Keratinocyte (primary cell): Measurements from ENCODE around the gene IFITM5. TPM values are rescaled to one million over a fixed set of nuclear protein-coding genes. Genes with fewer than 3 reads are reported as not detected.

Source experiments
- DNase-seq: peaks from one replicate; pipeline ENCODE4 v3.0.0-alpha.2; 2011; ENCODE audit warnings: low read depth, missing footprints, low spot score
- FAIRE-seq: peaks from 2 replicates; lab custom pipeline; 2011; peaks lifted over from hg19 to GRCh38; lab: Jason Lieb, UNC
- H2AFZ ChIP-seq: 2 replicates; pipeline ENCODE4 v1.6.0; 2012; ENCODE audit warnings: low read length, control low read depth, inconsistent platforms; ENCODE audit not compliant: control insufficient read depth
- H3K27ac ChIP-seq: 2 replicates; pipeline ENCODE4 v1.5.1; 2011; ENCODE audit warnings: low read length; ENCODE audit not compliant: control insufficient read depth, insufficient read depth
- H3K27me3 ChIP-seq: 3 replicates; pipeline ENCODE4 v1.6.0; 2011; ENCODE audit warnings: low read length; ENCODE audit not compliant: control insufficient read depth, insufficient read depth; ENCODE audit errors: extremely low read depth
- H3K36me3 ChIP-seq, 2 experiments: 2 replicates in 1 of 2; 3 replicates in 1 of 2; pipeline ENCODE4 v1.5.1; 2011; ENCODE audit warnings: low read length in 2 of 2, mild to moderate bottlenecking in 1 of 2; ENCODE audit not compliant: control insufficient read depth in 2 of 2, insufficient read depth in 2 of 2; ENCODE audit errors: extremely low read depth in 1 of 2
- H3K4me1 ChIP-seq: 3 replicates; pipeline ENCODE4 v1.5.1; 2011; ENCODE audit warnings: low read length; ENCODE audit not compliant: control insufficient read depth, insufficient read depth; ENCODE audit errors: extremely low read depth
- H3K4me2 ChIP-seq: 3 replicates; pipeline ENCODE4 v1.6.0; 2011; ENCODE audit warnings: low read depth, low read length; ENCODE audit not compliant: control insufficient read depth, insufficient read depth; ENCODE audit errors: extremely low read depth
- H3K4me3 ChIP-seq, 3 experiments: fragments of 200-600 bp in 1 of 3; sonication (generic) in 1 of 3; 2 replicates in 2 of 3; 3 replicates in 1 of 3; pipeline ENCODE4 v1.5.1; 2011 to 2016; ENCODE audit warnings: low read length in 3 of 3, mild to moderate bottlenecking in 3 of 3, control low read depth in 2 of 3, inconsistent platforms in 1 of 3, low read depth in 1 of 3, mixed read lengths in 1 of 3, mixed run types in 1 of 3, moderate library complexity in 1 of 3; ENCODE audit not compliant: control insufficient read depth in 2 of 3, insufficient read depth in 2 of 3; ENCODE audit errors: extremely low read depth in 1 of 3
- H3K79me2 ChIP-seq: 2 replicates; pipeline ENCODE4 v1.6.0; 2012; ENCODE audit warnings: low read length; ENCODE audit not compliant: control insufficient read depth, insufficient read depth
- H3K9ac ChIP-seq: 3 replicates; pipeline ENCODE4 v1.6.0; 2011; ENCODE audit warnings: low read length; ENCODE audit not compliant: control insufficient read depth, insufficient read depth; ENCODE audit errors: extremely low read depth
- H3K9me1 ChIP-seq: 3 replicates; pipeline ENCODE4 v1.6.0; 2011; ENCODE audit warnings: low read length; ENCODE audit not compliant: control insufficient read depth, insufficient read depth; ENCODE audit errors: extremely low read depth
- H3K9me3 ChIP-seq: 2 replicates; pipeline ENCODE4 v1.5.1; 2012; ENCODE audit warnings: low read depth, low read length; ENCODE audit not compliant: control insufficient read depth
- H4K20me1 ChIP-seq: 3 replicates; pipeline ENCODE4 v1.6.0; 2011; ENCODE audit warnings: low read length; ENCODE audit not compliant: control insufficient read depth, insufficient read depth; ENCODE audit errors: extremely low read depth
- EZH2 ChIP-seq: IDR thresholded peaks from one replicate; pipeline ENCODE4 v1.6.1; 2012; ENCODE audit warnings: inconsistent platforms, mild to moderate bottlenecking, low read length, moderate library complexity
- dilution Hi-C: fragments of 300-500 bp; cut with MboI; formaldehyde crosslinking; loops from one replicate; pipeline ENCODE4 v1.7.0; 2020; ENCODE audit warnings: low sequenced_read_pairs; ENCODE audit not compliant: extremely low pct_ligation_motif_present
- polyA plus RNA-seq, 5 experiments: library from polyadenylated mRNA; depleted of rRNA in 3 of 5; stranded (reverse) in 3 of 5; stranded (forward) in 1 of 5; unstranded in 1 of 5; fragments of >200 nt; gene quantifications; 1 replicate in 1 of 5; 2 replicates in 3 of 5; 3 replicates in 1 of 5; pipeline versions ENCODE4 v1.2.1 to v1.2.3, GENCODE V29; 2011 to 2012; ENCODE audit warnings: missing spikeins in 2 of 5, low read depth in 1 of 5, low replicate concordance in 1 of 5
- TF ChIP-seq, protein P1 (sequence below), 3 experiments: IDR thresholded peaks in 1 of 3; conservative IDR thresholded peaks in 1 of 3; optimal IDR thresholded peaks in 1 of 3; 2 replicates in 2 of 3; 3 replicates in 1 of 3; pipeline versions ENCODE3 to v1.5.1; 2011; ENCODE audit warnings: low read length in 3 of 3, mild to moderate bottlenecking in 3 of 3, moderate library complexity in 2 of 3, control low read depth in 1 of 3, inconsistent platforms in 1 of 3; ENCODE audit not compliant: insufficient read depth in 2 of 3; ENCODE audit errors: extremely low read depth in 1 of 3

IFITM5 gene
- polyA plus RNA-seq, 1 donor (not counting 4 experiments of a cell fraction or from before 2014, with no cell fraction given), result not detected

DNA sequence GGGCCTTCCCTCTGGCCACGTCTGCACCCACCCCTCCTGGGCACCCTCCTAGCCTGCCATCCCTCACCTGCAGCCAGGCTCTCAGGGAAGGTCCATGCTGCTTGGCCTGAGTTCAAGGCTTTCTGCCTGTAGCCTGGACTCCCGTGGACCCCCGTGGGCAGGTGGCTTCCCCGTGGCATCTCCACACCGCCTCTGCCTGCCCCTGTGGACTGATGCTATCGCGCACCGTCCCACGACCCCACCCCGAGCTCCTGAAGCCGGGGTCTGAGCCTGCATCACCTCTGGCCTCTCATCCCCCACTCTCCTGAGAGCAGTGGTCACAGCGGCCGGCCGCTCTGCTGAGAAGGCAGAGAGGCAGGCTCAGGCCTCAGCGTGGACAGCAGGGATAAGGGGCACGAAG lies 4.5 kb downstream of the IFITM5 start:
- Histone ChIP-seq H3K79me2 (no peaks in the 10 kb centered on the region), H3K4me1 (no peaks in the 10 kb centered on the region), H2AFZ (no peak overlapping the region), H3K27ac (no peak overlapping the region), H3K9ac (no peak overlapping the region), H3K36me3 (no peaks in the 10 kb centered on the region), H3K9me1 (no peaks in the 10 kb centered on the region), H3K4me3 (no peak overlapping the region), H3K27me3 (peaks cover 12% of the 10 kb centered on the region), H3K4me2 (no peak overlapping the region), H3K9me3 (no peaks in the 10 kb centered on the region), H4K20me1 (no peaks in the 10 kb centered on the region)
- DNase-seq (no peak), FAIRE-seq (no peak)
- TF ChIP-seq, protein P1, sequence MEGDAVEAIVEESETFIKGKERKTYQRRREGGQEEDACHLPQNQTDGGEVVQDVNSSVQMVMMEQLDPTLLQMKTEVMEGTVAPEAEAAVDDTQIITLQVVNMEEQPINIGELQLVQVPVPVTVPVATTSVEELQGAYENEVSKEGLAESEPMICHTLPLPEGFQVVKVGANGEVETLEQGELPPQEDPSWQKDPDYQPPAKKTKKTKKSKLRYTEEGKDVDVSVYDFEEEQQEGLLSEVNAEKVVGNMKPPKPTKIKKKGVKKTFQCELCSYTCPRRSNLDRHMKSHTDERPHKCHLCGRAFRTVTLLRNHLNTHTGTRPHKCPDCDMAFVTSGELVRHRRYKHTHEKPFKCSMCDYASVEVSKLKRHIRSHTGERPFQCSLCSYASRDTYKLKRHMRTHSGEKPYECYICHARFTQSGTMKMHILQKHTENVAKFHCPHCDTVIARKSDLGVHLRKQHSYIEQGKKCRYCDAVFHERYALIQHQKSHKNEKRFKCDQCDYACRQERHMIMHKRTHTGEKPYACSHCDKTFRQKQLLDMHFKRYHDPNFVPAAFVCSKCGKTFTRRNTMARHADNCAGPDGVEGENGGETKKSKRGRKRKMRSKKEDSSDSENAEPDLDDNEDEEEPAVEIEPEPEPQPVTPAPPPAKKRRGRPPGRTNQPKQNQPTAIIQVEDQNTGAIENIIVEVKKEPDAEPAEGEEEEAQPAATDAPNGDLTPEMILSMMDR (optimal IDR thresholded peaks at IDR 0.05 in 1 of 3, IDR thresholded peaks at IDR 0.05 in 1 of 3, conservative IDR thresholded peaks at IDR 0.05 in 1 of 3; ENCODE audit: extremely low read depth in 1 of 3, insufficient read depth in 2 of 3, low read length in 3 of 3), result no peak
- no peak for TF ChIP-seq EZH2
- dilution Hi-C loops, result no loop called here

DNA sequence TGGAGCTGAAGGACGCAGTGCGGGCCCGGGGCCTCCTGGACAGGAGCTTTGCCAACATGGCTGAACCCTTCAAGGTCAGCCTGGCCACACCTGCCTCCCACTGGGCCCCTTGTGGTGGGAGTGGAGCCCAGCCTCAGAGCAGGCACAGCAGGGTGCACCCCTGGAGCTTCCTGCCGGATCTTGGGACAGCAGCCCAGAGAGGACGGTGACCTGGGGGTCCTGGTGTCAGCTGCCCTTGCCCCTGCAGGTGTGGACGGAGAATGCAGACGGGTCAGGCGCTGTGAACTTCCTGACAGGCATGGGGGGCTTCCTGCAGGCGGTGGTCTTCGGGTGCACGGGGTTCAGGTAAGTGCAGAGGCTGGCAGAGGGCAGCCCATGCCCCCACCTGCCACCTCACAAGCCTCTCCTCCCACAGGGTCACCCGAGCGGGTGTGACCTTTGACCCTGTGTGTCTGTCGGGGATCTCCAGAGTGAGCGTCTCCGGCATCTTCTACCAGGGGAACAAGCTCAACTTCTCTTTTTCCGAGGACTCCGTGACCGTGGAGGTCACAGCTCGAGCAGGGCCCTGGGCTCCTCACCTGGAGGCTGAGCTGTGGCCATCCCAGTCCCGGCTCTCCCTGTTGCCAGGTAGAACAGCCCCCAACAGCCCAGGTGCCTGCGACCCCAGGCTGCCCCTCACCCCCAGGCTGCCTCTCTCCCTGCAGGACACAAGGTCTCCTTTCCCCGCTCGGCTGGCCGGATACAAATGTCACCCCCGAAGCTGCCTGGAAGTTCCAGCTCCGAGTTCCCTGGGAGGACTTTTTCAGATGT lies 5.3 kb downstream of the IFITM5 start:
- H3K27ac ChIP-seq, result no peak overlapping the region
- H3K9ac ChIP-seq, result no peak overlapping the region
- FAIRE-seq (no peak), DNase-seq (no peak)
- TF ChIP-seq EZH2, result no peak
- TF ChIP-seq, protein P1 (optimal IDR thresholded peaks at IDR 0.05 in 1 of 3, IDR thresholded peaks at IDR 0.05 in 1 of 3, conservative IDR thresholded peaks at IDR 0.05 in 1 of 3; ENCODE audit: extremely low read depth in 1 of 3, insufficient read depth in 2 of 3, low read length in 3 of 3), result no peak
- no peak overlapping the region for H3K4me3 ChIP-seq
- no peaks in the 10 kb centered on the region for H3K36me3 ChIP-seq
- no peaks in the 10 kb centered on the region for H3K9me1 ChIP-seq
- no peak overlapping the region for H2AFZ ChIP-seq
- H3K4me2 ChIP-seq, result no peak overlapping the region
- peaks cover 11% of the 10 kb centered on the region for H3K27me3 ChIP-seq
- no peaks in the 10 kb centered on the region for H3K79me2 ChIP-seq
- no peaks in the 10 kb centered on the region for H3K4me1 ChIP-seq
- no peaks in the 10 kb centered on the region for H3K9me3 ChIP-seq
- dilution Hi-C loops, result no loop called here
- no peaks in the 10 kb centered on the region for H4K20me1 ChIP-seq
